Natural killer cell treated with Interleukin-12 subunit alpha and Interleukin-12 subunit beta and Interleukin-15 and Interleukin-18, amount 100 ng/mL, for 72 hours (primary cell): ENCODE measurements around the gene TEAD1. TPM values are rescaled to one million over a fixed set of nuclear protein-coding genes. Genes with fewer than 3 reads are reported as not detected.

Source experiments
- ATAC-seq, 2 donors: fragments of 150-1000 bp; cut with Tn5 transposase in 1 of 2; sonication (Bioruptor Pico), chemical (Tn5 transposase) in 1 of 2; 2 replicates each; pipeline ENCODE4 v1.10.0; 2021
- DNase-seq: peaks from one replicate; pipeline ENCODE4 v3.0.0; 2022; ENCODE audit warnings: low spot score
- H3K27ac Mint-ChIP-seq, 2 donors: 1 replicate in 1 of 2; 2 replicates in 1 of 2; pipeline ENCODE4 v1.8.0; 2022; ENCODE audit warnings: mixed read lengths in 2 of 2, mild to moderate bottlenecking in 1 of 2, moderate library complexity in 1 of 2
- H3K27me3 Mint-ChIP-seq, 2 donors: 1 replicate in 1 of 2; 2 replicates in 1 of 2; pipeline ENCODE4 v1.8.0; 2022; ENCODE audit warnings: mixed read lengths in 2 of 2
- H3K36me3 Mint-ChIP-seq: one replicate; pipeline ENCODE4 v1.8.0; 2022; ENCODE audit warnings: mixed read lengths
- H3K4me1 Mint-ChIP-seq, 2 donors: 1 replicate in 1 of 2; 2 replicates in 1 of 2; pipeline ENCODE4 v1.8.0; 2022; ENCODE audit warnings: low read depth in 2 of 2, mixed read lengths in 2 of 2, mild to moderate bottlenecking in 1 of 2
- H3K4me3 Mint-ChIP-seq: one replicate; pipeline ENCODE4 v1.8.0; 2022; ENCODE audit warnings: mixed read lengths
- H3K9me3 Mint-ChIP-seq: 2 replicates; pipeline ENCODE4 v1.8.0; 2022; ENCODE audit warnings: mixed read lengths
- total RNA-seq, 2 donors: library from RNA; stranded (reverse); gene quantifications; one replicate each; pipeline ENCODE4 v1.2.3, GENCODE V29; 2022

TEAD1 gene
- total RNA-seq, 2 donors from 2014 or later = 0.06 TPM; not detected in 1

- Mint-ChIP-seq H3K36me3 (no peaks in the 10 kb centered on the region), H3K4me1 (no peaks in the 10 kb centered on the region), H3K27ac (no peak overlapping the region), H3K4me3 (no peak overlapping the region), H3K27me3 (peaks cover 19 to 23% of the 10 kb centered on the region in 2 donors), H3K9me3 (no peaks in the 10 kb centered on the region)
- peak in 1 of 2 donors; percentile 16 for ATAC-seq
- no peak for DNase-seq
Observed at GRCh38 chr11:12784987-12785386, 110.8 kb downstream of the TEAD1 start.

DNA sequence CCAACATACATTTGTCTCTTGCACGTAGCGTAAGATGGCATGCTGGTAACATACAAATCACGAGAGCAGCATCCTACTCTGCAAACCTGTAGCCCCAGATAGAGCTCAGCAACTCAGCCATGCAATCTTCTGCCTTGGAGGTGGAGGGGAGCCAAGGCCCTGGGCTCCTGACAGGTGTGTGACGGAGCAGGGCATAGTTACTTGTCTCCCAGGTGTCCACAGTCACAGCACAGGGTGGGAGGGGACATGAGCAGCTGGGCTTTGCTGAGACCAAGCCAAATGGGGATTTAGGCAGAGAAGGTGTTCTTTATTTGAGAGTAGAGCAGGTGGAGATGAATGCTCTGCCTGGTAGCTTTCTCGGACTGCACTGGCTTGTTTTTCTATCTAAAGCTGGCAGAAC, 111.7 kb downstream of the TEAD1 start:
- H3K36me3 Mint-ChIP-seq = no peaks in the 10 kb centered on the region
- H3K9me3 Mint-ChIP-seq = no peaks in the 10 kb centered on the region
- no peak overlapping the region for H3K4me3 Mint-ChIP-seq
- no peak overlapping the region for H3K27ac Mint-ChIP-seq
- DNase-seq (no peak), ATAC-seq (no peak)
- H3K4me1 Mint-ChIP-seq = no peaks in the 10 kb centered on the region
- peaks cover 19 to 23% of the 10 kb centered on the region in 2 donors for H3K27me3 Mint-ChIP-seq

GRCh38 chr11:12786450-12786849, 112.2 kb downstream of the TEAD1 start:
- H3K27me3 Mint-ChIP-seq = peaks cover 19 to 23% of the 10 kb centered on the region in 2 donors
- H3K4me3 Mint-ChIP-seq = no peak overlapping the region
- H3K27ac Mint-ChIP-seq = no peak overlapping the region
- ATAC-seq = no peak
- DNase-seq = no peak
- no peaks in the 10 kb centered on the region for H3K9me3 Mint-ChIP-seq
- H3K4me1 Mint-ChIP-seq = no peaks in the 10 kb centered on the region
- H3K36me3 Mint-ChIP-seq = no peaks in the 10 kb centered on the region

DNA sequence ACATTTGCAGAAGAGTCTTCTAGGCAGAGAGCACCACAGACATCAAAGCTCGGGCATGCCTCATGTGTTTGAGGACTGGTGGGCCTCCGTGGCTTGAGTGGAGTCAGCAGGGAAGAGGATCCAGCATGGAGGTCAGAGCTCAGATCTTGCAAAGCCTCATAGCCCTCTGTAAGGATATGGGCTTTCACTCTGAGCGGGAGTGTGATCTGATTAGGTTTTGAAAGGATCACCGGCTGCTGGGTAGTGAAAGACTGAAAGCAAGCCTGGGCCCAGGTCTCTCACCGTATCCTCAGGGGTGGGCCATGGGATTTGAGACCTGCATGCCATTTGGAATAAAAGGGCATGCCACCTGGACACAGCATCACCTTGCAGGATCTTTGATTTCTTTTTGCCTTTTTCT, 112.7 kb downstream of the TEAD1 start:
- no peaks in the 10 kb centered on the region for H3K9me3 Mint-ChIP-seq
- no peak for DNase-seq
- no peak for ATAC-seq
- H3K27me3 Mint-ChIP-seq = peaks cover 21 to 23% of the 10 kb centered on the region in 2 donors
- no peaks in the 10 kb centered on the region for H3K4me1 Mint-ChIP-seq
- H3K36me3 Mint-ChIP-seq = no peaks in the 10 kb centered on the region
- H3K4me3 Mint-ChIP-seq = no peak overlapping the region
- H3K27ac Mint-ChIP-seq = no peak overlapping the region

- Mint-ChIP-seq H3K9me3 (no peaks in the 10 kb centered on the region), H3K4me3 (no peak overlapping the region), H3K36me3 (no peaks in the 10 kb centered on the region), H3K4me1 (no peaks in the 10 kb centered on the region), H3K27ac (no peak overlapping the region), H3K27me3 (peaks cover 16 to 18% of the 10 kb centered on the region in 2 donors)
- ATAC-seq (no peak), DNase-seq (no peak)
Observed at GRCh38 chr11:12787847-12788246, 113.6 kb downstream of the TEAD1 start.

GRCh38 chr11:12789054-12789453, 114.8 kb downstream of the TEAD1 start:
- Mint-ChIP-seq H3K4me3 (no peak overlapping the region), H3K27me3 (peaks cover 9 to 10% of the 10 kb centered on the region in 2 donors), H3K27ac (no peak overlapping the region), H3K4me1 (no peaks in the 10 kb centered on the region), H3K9me3 (no peaks in the 10 kb centered on the region), H3K36me3 (no peaks in the 10 kb centered on the region)
- DNase-seq (no peak), ATAC-seq (no peak)

DNA sequence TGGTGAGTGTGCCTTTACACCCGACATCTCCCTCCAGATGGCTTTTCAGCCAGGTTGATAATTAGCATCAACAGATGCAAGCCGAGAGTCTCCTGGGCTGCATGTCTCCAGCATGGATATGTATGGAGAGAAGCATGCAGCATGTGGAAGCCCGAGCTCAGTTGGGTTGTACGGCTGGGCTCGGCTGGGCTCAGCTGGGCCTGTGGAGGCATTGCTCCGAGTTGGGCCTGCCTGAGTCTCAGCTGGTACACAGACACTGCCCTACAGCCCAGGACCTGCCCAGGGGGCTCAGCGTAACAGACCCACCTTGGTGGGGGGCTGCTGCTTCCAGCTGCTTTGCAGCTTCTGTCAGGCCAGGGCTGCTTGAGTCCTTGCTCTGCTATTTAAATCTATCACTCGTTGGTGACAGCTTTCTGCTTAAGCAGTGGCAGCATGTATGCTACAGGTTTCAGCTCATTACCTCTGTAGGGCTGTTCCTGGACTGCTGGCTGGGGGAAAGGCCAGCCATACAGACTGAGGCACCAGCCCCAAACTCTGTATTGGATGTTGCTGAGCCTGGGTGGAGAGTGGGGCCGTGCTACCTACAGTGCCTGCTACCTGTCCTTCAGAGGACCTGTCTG, 115.5 kb downstream of the TEAD1 start:
- peaks cover 7 to 9% of the 10 kb centered on the region in 2 donors for H3K27me3 Mint-ChIP-seq
- no peak overlapping the region for H3K4me3 Mint-ChIP-seq
- DNase-seq (no peak), ATAC-seq (peak; percentile 37 to 54)
- no peaks in the 10 kb centered on the region for H3K36me3 Mint-ChIP-seq
- H3K9me3 Mint-ChIP-seq = no peaks in the 10 kb centered on the region
- H3K27ac Mint-ChIP-seq = no peak overlapping the region
- no peaks in the 10 kb centered on the region for H3K4me1 Mint-ChIP-seq

DNA sequence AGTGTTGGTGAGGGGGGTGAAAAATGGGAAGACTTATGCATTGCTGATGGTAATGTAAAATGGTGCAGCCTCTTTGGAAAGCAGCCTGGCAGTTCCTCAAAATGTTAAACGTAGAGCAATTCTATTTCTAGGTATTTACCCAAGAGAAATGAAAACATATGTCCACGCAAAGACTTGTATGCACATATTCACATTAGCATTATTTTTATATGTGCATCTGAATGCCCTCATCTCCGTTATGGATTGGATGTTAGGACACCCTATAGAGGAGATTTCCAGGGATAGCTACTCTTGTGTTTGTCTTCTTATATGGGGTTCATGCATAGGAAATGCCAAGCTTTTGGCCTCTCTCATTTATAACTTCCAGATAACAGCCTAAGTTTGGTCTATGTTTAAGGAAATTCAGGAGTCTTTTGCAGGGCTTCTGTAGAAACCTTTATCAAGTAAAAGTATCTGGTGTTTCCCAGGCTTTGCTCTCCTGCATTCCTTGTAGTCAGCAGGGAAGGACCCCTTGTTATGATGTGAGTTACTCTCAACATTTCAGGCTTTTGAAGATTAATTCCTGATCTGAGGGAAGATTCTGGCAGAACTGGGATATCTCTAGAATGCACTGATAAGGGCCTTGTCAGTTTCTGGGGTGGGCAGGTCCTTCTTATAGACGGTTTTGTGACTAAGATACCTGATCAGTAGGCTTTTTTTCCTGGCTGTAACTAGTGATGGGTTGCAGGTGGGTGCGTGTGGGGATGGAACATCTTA, 116.8 kb downstream of the TEAD1 start:
- no peak for DNase-seq
- H3K27ac Mint-ChIP-seq = no peak overlapping the region
- H3K27me3 Mint-ChIP-seq = peaks cover 9% of the 10 kb centered on the region in 2 donors
- H3K4me1 Mint-ChIP-seq = no peaks in the 10 kb centered on the region
- H3K4me3 Mint-ChIP-seq = no peak overlapping the region
- H3K36me3 Mint-ChIP-seq = no peaks in the 10 kb centered on the region
- H3K9me3 Mint-ChIP-seq = no peaks in the 10 kb centered on the region
- no peak for ATAC-seq

- DNase-seq (no peak), ATAC-seq (no peak)
- Mint-ChIP-seq H3K4me3 (no peak overlapping the region), H3K9me3 (no peaks in the 10 kb centered on the region), H3K27ac (no peak overlapping the region), H3K36me3 (no peaks in the 10 kb centered on the region), H3K4me1 (no peaks in the 10 kb centered on the region), H3K27me3 (peaks cover 0 to 6% of the 10 kb centered on the region in 2 donors)
Observed at GRCh38 chr11:12792018-12792417, 117.8 kb downstream of the TEAD1 start.

- peaks cover 4 to 11% of the 10 kb centered on the region in 2 donors for H3K27me3 Mint-ChIP-seq
- H3K27ac Mint-ChIP-seq = no peak overlapping the region
- H3K36me3 Mint-ChIP-seq = no peaks in the 10 kb centered on the region
- H3K9me3 Mint-ChIP-seq = no peaks in the 10 kb centered on the region
- no peak for DNase-seq
- H3K4me3 Mint-ChIP-seq = no peak overlapping the region
- no peak for ATAC-seq
- H3K4me1 Mint-ChIP-seq = no peaks in the 10 kb centered on the region
Observed at GRCh38 chr11:12792590-12792989, 118.4 kb downstream of the TEAD1 start.

DNA sequence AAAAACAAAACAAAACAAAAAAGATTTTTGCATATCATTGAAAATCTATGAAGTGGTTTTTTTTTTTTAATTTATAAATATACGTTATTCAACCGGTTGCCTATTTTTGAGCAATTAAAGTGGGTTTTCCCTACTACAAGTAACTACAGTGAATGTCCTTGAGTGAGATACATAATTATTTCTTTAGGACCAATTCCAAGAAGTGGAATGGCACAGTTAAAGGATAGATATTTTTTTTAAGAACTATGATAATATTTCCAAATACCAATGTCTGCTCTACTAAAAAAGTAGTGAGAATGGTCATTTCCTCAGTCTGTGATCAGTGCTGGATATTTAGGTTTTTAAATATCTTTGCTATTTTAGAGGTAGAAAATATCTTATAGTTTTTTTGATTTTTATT, 118.8 kb downstream of the TEAD1 start:
- ATAC-seq (no peak), DNase-seq (no peak)
- no peaks in the 10 kb centered on the region for H3K9me3 Mint-ChIP-seq
- peaks cover 9 to 14% of the 10 kb centered on the region in 2 donors for H3K27me3 Mint-ChIP-seq
- no peak overlapping the region for H3K4me3 Mint-ChIP-seq
- no peaks in the 10 kb centered on the region for H3K4me1 Mint-ChIP-seq
- no peaks in the 10 kb centered on the region for H3K36me3 Mint-ChIP-seq
- no peak overlapping the region for H3K27ac Mint-ChIP-seq

DNA sequence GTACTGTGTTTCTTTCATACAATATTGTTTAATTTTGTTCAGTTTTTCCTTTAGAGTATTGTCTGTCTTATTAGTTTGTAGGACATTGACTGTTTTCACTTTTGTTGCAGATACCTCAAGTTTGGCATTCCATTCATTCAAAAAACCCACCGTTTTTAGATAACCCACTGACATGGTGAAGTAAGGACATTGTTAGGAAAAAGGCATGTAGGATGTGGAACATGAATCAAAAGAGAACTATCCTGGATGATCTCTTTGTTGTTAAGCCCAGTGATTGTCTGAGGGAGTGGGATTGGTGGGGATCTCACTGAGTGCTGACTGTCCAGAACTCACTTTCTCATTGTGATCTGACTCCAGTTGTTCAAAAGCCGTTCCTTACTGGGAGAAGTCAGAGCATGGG, 119.3 kb downstream of the TEAD1 start:
- H3K27ac Mint-ChIP-seq = no peak overlapping the region
- DNase-seq (no peak), ATAC-seq (no peak)
- H3K4me3 Mint-ChIP-seq = no peak overlapping the region
- H3K4me1 Mint-ChIP-seq = no peaks in the 10 kb centered on the region
- no peaks in the 10 kb centered on the region for H3K36me3 Mint-ChIP-seq
- H3K27me3 Mint-ChIP-seq = peaks cover 13 to 17% of the 10 kb centered on the region in 2 donors
- H3K9me3 Mint-ChIP-seq = no peaks in the 10 kb centered on the region

GRCh38 chr11:12794576-12795230, 120.5 kb downstream of the TEAD1 start:
- peaks cover 21 to 24% of the 10 kb centered on the region in 2 donors for H3K27me3 Mint-ChIP-seq
- no peak overlapping the region for H3K4me3 Mint-ChIP-seq
- ATAC-seq (no peak), DNase-seq (no peak)
- H3K27ac Mint-ChIP-seq = no peak overlapping the region
- H3K36me3 Mint-ChIP-seq = no peaks in the 10 kb centered on the region
- H3K4me1 Mint-ChIP-seq = no peaks in the 10 kb centered on the region
- no peaks in the 10 kb centered on the region for H3K9me3 Mint-ChIP-seq

DNA sequence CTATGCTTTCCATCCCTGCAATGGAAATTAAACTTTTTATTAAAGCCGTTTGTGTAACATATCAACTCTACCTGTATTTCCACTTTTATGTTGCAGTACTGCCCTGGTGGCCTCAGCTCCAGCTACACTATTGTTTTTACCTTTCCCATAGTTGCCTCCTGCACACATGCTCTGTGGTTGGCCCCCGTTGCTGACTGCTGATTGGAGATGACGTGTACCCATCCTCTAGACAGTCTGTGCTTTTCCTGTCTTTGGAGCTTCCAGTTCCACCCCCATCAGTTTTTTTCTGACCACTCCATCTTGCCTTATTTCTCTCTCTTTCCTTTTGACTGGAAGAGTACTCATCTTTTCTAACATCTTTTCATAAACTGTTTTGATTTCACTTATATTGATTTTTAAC, 123.8 kb downstream of the TEAD1 start:
- Mint-ChIP-seq H3K4me1 (no peaks in the 10 kb centered on the region), H3K9me3 (no peaks in the 10 kb centered on the region), H3K27ac (no peak overlapping the region), H3K27me3 (peaks cover 34 to 49% of the 10 kb centered on the region in 2 donors), H3K36me3 (no peaks in the 10 kb centered on the region), H3K4me3 (no peak overlapping the region)
- DNase-seq = no peak
- ATAC-seq = no peak
